ENCODE data around the gene TMEM163. TPM values are rescaled to one million over a fixed set of nuclear protein-coding genes. Genes with fewer than 3 reads are reported as not detected.

The TMEM163 gene
- total RNA-seq, 1 donor from 2014 or later = 0.95 TPM

DNA sequence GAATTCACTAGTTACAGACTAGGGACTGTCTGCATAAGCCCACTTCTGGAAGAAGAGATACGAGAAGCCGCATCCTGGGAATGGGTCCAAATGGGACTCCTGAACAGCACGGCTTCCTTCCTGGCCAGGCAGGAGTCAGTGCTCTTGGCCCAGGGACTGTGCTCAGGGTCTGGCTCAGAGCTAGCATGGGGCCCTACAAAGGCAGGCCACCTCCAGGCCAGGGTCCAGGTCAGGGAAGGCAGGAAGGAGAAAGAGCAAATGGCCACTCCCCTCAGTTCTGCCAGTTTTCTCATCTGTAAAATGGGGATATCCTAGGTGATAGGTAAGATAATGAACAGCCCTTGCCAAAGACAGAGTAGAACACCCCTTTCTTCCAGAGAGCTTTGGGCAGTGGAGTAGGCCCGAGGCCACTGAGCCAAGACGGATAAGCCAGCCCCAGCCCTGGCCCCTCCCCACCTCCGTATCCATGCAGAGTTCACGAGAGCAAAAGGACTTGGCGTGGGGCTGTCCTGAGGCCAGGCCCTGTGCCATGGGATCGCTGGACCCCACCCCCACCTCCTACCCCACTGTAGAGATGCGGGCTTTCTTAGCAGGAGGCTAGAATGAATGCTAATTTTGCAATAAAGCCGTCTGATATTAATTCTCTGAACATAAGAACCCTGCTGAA is 274.9 kb downstream of the TMEM163 start:
- Histone ChIP-seq H3K9ac (no peak overlapping the region), H3K9me3 (ENCODE audit: low read depth) (no peaks in the 10 kb centered on the region), H3K79me2 (ENCODE audit: low read depth) (no peaks in the 10 kb centered on the region), H3K27me3 (no peaks in the 10 kb centered on the region), H3K4me1 (peaks cover 4% of the 10 kb centered on the region), H3K4me3 (no peak overlapping the region), H3K27ac (no peak overlapping the region), H3F3A (ENCODE audit: low read depth) (no peaks in the 10 kb centered on the region), H3K4me2 (no peak overlapping the region), H2AFZ (replicated peaks) (no peak overlapping the region), H4K20me1 (ENCODE audit: low read depth) (peaks cover 3% of the 10 kb centered on the region), H3K36me3 (no peaks in the 10 kb centered on the region)
- DNase-seq (ENCODE audit: low spot score) = no peak
- Mint-ChIP-seq H3K9me3 (no peaks in the 10 kb centered on the region), H3K27me3 (ENCODE audit: insufficient read depth, low read depth) (peaks cover 8% of the 10 kb centered on the region), H3K36me3 (peaks cover 15% of the 10 kb centered on the region), H3K27ac (no peak overlapping the region), H3K4me1 (peaks cover 18% of the 10 kb centered on the region), H3K4me3 (no peak overlapping the region)
- TF ChIP-seq EZH2phosphoT487 (IDR thresholded peaks at IDR 0.05) (no peak), EZH2 (IDR thresholded peaks at IDR 0.05) (no peak)
- TF ChIP-seq, protein P1, sequence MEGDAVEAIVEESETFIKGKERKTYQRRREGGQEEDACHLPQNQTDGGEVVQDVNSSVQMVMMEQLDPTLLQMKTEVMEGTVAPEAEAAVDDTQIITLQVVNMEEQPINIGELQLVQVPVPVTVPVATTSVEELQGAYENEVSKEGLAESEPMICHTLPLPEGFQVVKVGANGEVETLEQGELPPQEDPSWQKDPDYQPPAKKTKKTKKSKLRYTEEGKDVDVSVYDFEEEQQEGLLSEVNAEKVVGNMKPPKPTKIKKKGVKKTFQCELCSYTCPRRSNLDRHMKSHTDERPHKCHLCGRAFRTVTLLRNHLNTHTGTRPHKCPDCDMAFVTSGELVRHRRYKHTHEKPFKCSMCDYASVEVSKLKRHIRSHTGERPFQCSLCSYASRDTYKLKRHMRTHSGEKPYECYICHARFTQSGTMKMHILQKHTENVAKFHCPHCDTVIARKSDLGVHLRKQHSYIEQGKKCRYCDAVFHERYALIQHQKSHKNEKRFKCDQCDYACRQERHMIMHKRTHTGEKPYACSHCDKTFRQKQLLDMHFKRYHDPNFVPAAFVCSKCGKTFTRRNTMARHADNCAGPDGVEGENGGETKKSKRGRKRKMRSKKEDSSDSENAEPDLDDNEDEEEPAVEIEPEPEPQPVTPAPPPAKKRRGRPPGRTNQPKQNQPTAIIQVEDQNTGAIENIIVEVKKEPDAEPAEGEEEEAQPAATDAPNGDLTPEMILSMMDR (IDR thresholded peaks at IDR 0.05) = no peak

GRCh38 chr2:134441153-134441863 is 277.5 kb downstream of the TMEM163 start:
- H3K27me3 Mint-ChIP-seq (ENCODE audit: insufficient read depth, low read depth) = peaks cover 2% of the 10 kb centered on the region
- no peak overlapping the region for H3K4me3 ChIP-seq

DNA sequence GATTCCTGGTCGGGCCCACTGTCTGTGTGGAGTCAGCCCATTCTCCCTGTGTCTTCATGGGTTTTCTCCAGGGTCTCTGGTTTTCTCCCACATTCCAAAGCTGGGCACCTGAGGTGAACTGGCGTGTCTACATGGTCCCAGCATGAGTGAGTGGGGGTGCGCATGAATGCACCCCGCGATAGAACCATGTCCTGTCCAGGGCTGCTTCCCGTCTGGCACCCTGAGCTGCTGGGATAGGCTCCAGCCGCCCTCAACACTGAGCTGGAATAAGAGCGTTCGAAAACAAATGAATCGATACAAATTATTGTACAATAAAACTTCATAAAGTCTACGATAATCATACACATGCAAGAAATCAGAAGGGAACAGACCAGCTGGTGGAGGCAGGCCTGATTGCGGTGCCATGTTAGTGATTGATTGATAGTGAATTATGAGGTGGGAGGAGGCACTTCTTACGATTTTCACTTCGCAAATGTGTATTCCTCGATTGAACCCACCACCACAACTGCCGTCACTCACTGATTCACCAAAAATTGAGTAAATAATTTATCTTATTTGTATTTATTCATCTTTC is 278.4 kb downstream of the TMEM163 start:
- no peaks in the 10 kb centered on the region for H3K36me3 ChIP-seq
- no peak overlapping the region for H3K9ac ChIP-seq
- H3K27ac Mint-ChIP-seq = no peak overlapping the region
- peaks cover under 1% of the 10 kb centered on the region for H3K4me1 Mint-ChIP-seq
- H3K36me3 Mint-ChIP-seq = peaks cover 20% of the 10 kb centered on the region
- H3K9me3 Mint-ChIP-seq = no peaks in the 10 kb centered on the region
- DNase-seq (ENCODE audit: low spot score) = no peak
- H3K27ac ChIP-seq = no peak overlapping the region
- peaks cover under 1% of the 10 kb centered on the region for H3K4me1 ChIP-seq
- no peaks in the 10 kb centered on the region for H3K79me2 ChIP-seq (ENCODE audit: low read depth)
- no peaks in the 10 kb centered on the region for H3K27me3 ChIP-seq
- H3K4me3 Mint-ChIP-seq = no peak overlapping the region
- H3K27me3 Mint-ChIP-seq (ENCODE audit: insufficient read depth, low read depth) = peaks cover 2% of the 10 kb centered on the region
- no peak overlapping the region for H3K4me2 ChIP-seq
- no peaks in the 10 kb centered on the region for H3F3A ChIP-seq (ENCODE audit: low read depth)
- H3K4me3 ChIP-seq = no peak overlapping the region
- no peak overlapping the region for H2AFZ ChIP-seq (replicated peaks)
- TF ChIP-seq, protein P1 (IDR thresholded peaks at IDR 0.05) = no peak
- TF ChIP-seq EZH2phosphoT487 (IDR thresholded peaks at IDR 0.05) (no peak), EZH2 (IDR thresholded peaks at IDR 0.05) (no peak)
- H3K9me3 ChIP-seq (ENCODE audit: low read depth) = no peaks in the 10 kb centered on the region
- no peaks in the 10 kb centered on the region for H4K20me1 ChIP-seq (ENCODE audit: low read depth)

More at GRCh38 chr2:134441153-134441863, 277.5 kb downstream of the TMEM163 start:
- Histone ChIP-seq H3K27me3 (no peaks in the 10 kb centered on the region), H3K9me3 (ENCODE audit: low read depth) (no peaks in the 10 kb centered on the region), H3K79me2 (ENCODE audit: low read depth) (no peaks in the 10 kb centered on the region), H2AFZ (replicated peaks) (no peak overlapping the region), H3K4me2 (no peak overlapping the region), H3K27ac (no peak overlapping the region), H3K4me1 (peaks cover 4% of the 10 kb centered on the region), H3F3A (ENCODE audit: low read depth) (no peaks in the 10 kb centered on the region), H3K36me3 (no peaks in the 10 kb centered on the region), H3K9ac (no peak overlapping the region), H4K20me1 (ENCODE audit: low read depth) (no peaks in the 10 kb centered on the region)
- H3K4me1 Mint-ChIP-seq = peaks cover 10% of the 10 kb centered on the region
- H3K27ac Mint-ChIP-seq = no peak overlapping the region
- H3K9me3 Mint-ChIP-seq = no peaks in the 10 kb centered on the region
- no peak for DNase-seq (ENCODE audit: low spot score)
- TF ChIP-seq, protein P1 (IDR thresholded peaks at IDR 0.05) = no peak
- H3K4me3 Mint-ChIP-seq = no peak overlapping the region
- H3K36me3 Mint-ChIP-seq = peaks cover 18% of the 10 kb centered on the region

Measured in neural progenitor cell (in vitro differentiated cells).